MCF 10A (cell line): Measurements from ENCODE around the gene SVIP. TPM values are rescaled to one million over a fixed set of nuclear protein-coding genes. Genes with fewer than 3 reads are reported as not detected.

Source experiments
- BruUV-seq: library from RNA; stranded (reverse); fragments of 400-500 nt; replicated peaks from 2 replicates; lab custom pipeline; 2021; lab: Mats Ljungman, UMichigan
- CTCF ChIA-PET: fragments of 300-600 bp; sonication (Branson Sonifier 250); formaldehyde crosslinking; extraction: SDS; loops from one replicate; lab custom pipeline; 2021; ENCODE audit warnings: antibody characterized with exemption, inconsistent platforms; lab: Yijun Ruan, JAX
- POLR2A ChIA-PET: fragments of 300-600, 350-650 bp; sonication (Branson Sonifier 250); formaldehyde crosslinking; extraction: SDS; loops from one replicate; lab custom pipeline; 2020; ENCODE audit warnings: antibody characterized with exemption, inconsistent platforms; lab: Yijun Ruan, JAX
- DNase-seq: peaks from one replicate; pipeline ENCODE4 v3.0.0-alpha.2; 2018; ENCODE audit not compliant: unreplicated experiment
- H3K27ac Mint-ChIP-seq: one replicate; pipeline ENCODE4 v1.8.0; 2022; ENCODE audit warnings: mild to moderate bottlenecking, low read depth, mixed read lengths; ENCODE audit not compliant: unreplicated experiment
- H3K27me3 Mint-ChIP-seq: one replicate; pipeline ENCODE4 v1.8.0; 2022; ENCODE audit warnings: mixed read lengths; ENCODE audit not compliant: insufficient read depth, unreplicated experiment
- H3K36me3 Mint-ChIP-seq: one replicate; pipeline ENCODE4 v1.8.0; 2022; ENCODE audit warnings: mild to moderate bottlenecking, moderate library complexity, mixed read lengths; ENCODE audit not compliant: insufficient read depth, unreplicated experiment
- H3K4me1 Mint-ChIP-seq: one replicate; pipeline ENCODE4 v1.8.0; 2022; ENCODE audit warnings: mixed read lengths; ENCODE audit not compliant: insufficient read depth, unreplicated experiment
- H3K4me3 Mint-ChIP-seq: one replicate; pipeline ENCODE4 v1.8.0; 2022; ENCODE audit warnings: mild to moderate bottlenecking, moderate library complexity, mixed read lengths; ENCODE audit not compliant: unreplicated experiment
- H3K9me3 Mint-ChIP-seq: one replicate; pipeline ENCODE4 v1.8.0; 2022; ENCODE audit warnings: mixed read lengths; ENCODE audit not compliant: unreplicated experiment
- CTCF ChIP-seq: fragments of 200-600 bp; IDR thresholded peaks from one replicate; pipeline ENCODE4 v1.8.0; 2022; ENCODE audit warnings: antibody characterized with exemption, mild to moderate bottlenecking; ENCODE audit not compliant: unreplicated experiment
- intact Hi-C: fragments of 100-400 bp; cut with micrococcal nuclease; formaldehyde crosslinking; loops from 2 replicates; pipeline ENCODE4 v1.14.1; 2022
- total RNA-seq: library from RNA; stranded (reverse); gene quantifications from 2 replicates; pipeline ENCODE4 v1.2.3, GENCODE V29; 2022

SVIP gene
- total RNA-seq, 1 experiment from 2014 or later = 8.6 TPM

- BruUV-seq = no TSS peak
- CTCF ChIA-PET = interaction anchor here (1.4 kb wide), 1 partner anchor 11 kb away, joined by 6 read pairs; no protein-coding TSS in a partner anchor
These were observed 30.7 kb downstream of the SVIP start for GRCh38 chr11:22798901-22799300.

GRCh38 chr11:22797047-22797446 is 32.6 kb downstream of the SVIP start:
- Mint-ChIP-seq H3K36me3 (no peaks in the 10 kb centered on the region), H3K4me1 (no peaks in the 10 kb centered on the region), H3K27ac (no peak overlapping the region), H3K4me3 (no peak overlapping the region), H3K27me3 (peaks cover 15% of the 10 kb centered on the region), H3K9me3 (no peaks in the 10 kb centered on the region)
- no TSS peak for BruUV-seq
- intact Hi-C loops = no loop called here
- TF ChIP-seq CTCF = no peak
- ChIA-PET CTCF (interaction anchor here (0.8 to 1.3 kb wide), 2 partner anchors 9 to 257 kb away, joined by 3 to 4 read pairs; no protein-coding TSS in a partner anchor), POLR2A (no interaction called here)
- DNase-seq = no peak

More at GRCh38 chr11:22798901-22799300, 30.7 kb downstream of the SVIP start:
- intact Hi-C loops = no loop called here
- no peak for TF ChIP-seq CTCF
- POLR2A ChIA-PET = no interaction called here
- Mint-ChIP-seq H3K27ac (no peak overlapping the region), H3K4me1 (no peaks in the 10 kb centered on the region), H3K9me3 (no peaks in the 10 kb centered on the region), H3K36me3 (no peaks in the 10 kb centered on the region), H3K27me3 (peaks cover 15% of the 10 kb centered on the region), H3K4me3 (no peak overlapping the region)
- DNase-seq = no peak

DNA sequence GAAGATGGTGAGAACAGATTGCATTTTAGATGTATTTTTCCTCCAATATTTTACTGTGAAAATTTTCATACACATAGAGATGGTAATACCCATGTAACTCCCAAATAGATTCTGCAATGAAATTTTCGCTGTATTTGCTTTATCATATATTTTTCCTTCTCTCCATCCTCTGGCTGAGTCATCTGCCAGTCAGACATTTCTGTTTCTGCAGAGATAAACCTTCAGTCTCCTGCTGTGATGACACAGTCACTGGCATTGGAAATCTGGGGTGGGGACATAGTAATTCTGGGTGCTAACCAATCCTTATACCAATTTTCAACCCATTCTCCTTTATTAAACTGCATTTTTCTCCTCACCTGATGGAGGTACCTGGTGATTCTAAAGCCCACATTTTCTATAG is 33.7 kb downstream of the SVIP start:
- Mint-ChIP-seq H3K36me3 (no peaks in the 10 kb centered on the region), H3K4me1 (no peaks in the 10 kb centered on the region), H3K27me3 (peaks cover 21% of the 10 kb centered on the region), H3K4me3 (no peak overlapping the region), H3K9me3 (no peaks in the 10 kb centered on the region), H3K27ac (no peak overlapping the region)
- intact Hi-C loops = no loop called here
- POLR2A ChIA-PET = no interaction called here
- no TSS peak for BruUV-seq
- no peak for DNase-seq
- CTCF ChIA-PET = interaction anchor here (1.0 to 1.3 kb wide), 2 partner anchors 8 to 9 kb away, joined by 4 read pairs; no protein-coding TSS in a partner anchor
- no peak for TF ChIP-seq CTCF

- no peaks in the 10 kb centered on the region for H3K4me1 Mint-ChIP-seq
- H3K4me3 Mint-ChIP-seq = no peak overlapping the region
- DNase-seq = peak; percentile 21
- no TSS peak for BruUV-seq
- H3K27me3 Mint-ChIP-seq = peaks cover 27% of the 10 kb centered on the region
- no peak for TF ChIP-seq CTCF
- no peaks in the 10 kb centered on the region for H3K9me3 Mint-ChIP-seq
- H3K27ac Mint-ChIP-seq = no peak overlapping the region
- CTCF ChIA-PET = interaction anchor here (2.7 kb wide), 1 partner anchor 252 kb away, joined by 7 read pairs; no protein-coding TSS in a partner anchor
- intact Hi-C loops = no loop called here
- H3K36me3 Mint-ChIP-seq = no peaks in the 10 kb centered on the region
- POLR2A ChIA-PET = interaction anchor here (0.9 kb wide), 1 partner anchor 19 kb away, joined by 3 read pairs; no protein-coding TSS in a partner anchor
These were observed 37.1 kb downstream of the SVIP start for GRCh38 chr11:22792497-22792896.
